Retina (tissue), 1 donor: ENCODE results near the gene TLX3.
"Not testable (repeated sequence)": the region's sequence is repeated elsewhere in the genome, so short reads cannot be mapped to it uniquely, and the experiment has no call there.

Experiments used
- DNase-seq: peaks from one replicate; pipeline ENCODE4 v3.0.0-alpha.2; 2016

The TLX3 gene

DNA sequence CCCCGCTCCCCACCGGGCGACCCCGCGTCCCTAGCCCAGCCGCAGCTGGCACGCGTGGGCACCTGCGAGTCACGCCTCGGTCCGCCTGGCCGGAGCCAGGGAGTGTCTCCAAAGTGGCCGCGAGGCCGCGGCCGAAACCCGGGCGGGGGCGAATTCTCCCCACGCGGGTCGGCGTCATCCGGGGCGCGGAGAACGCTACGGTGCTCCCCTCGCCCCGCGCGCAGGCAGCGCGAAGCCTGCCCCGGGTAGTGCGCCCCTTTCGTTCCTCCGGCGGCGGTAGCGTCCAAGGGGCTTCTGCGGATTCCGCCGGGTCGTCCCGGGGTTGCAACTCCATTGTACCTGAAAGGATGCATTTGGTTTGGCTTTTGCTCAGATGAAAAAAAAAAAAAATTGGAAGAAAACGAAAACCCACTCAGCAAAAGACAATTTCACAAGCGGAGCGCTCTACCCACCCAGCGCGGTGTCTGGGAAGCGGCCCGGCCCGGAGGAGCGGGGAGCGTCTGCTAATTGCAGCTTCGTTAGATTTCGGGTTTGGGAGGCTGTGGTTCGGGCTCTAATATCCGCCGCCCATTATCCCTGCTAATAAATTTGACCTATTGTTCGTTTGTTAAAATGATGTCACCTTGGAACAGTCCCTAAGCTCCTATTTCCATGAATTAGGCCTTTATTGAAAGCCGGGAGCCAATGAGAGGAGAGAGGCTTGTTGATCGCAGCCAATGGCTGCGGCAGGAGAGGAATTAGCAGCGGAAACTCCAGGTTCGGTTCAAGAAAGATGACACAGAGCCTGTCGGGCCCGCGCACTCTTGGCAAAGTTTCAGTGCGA is at the start of gene TLX3:
TSS of gene TLX3 (plus strand) at position 796 of the 823 bp plus-strand sequence. CDS start 118 bp downstream, outside the sequence.
- DNase-seq = peak; percentile 82

DNA sequence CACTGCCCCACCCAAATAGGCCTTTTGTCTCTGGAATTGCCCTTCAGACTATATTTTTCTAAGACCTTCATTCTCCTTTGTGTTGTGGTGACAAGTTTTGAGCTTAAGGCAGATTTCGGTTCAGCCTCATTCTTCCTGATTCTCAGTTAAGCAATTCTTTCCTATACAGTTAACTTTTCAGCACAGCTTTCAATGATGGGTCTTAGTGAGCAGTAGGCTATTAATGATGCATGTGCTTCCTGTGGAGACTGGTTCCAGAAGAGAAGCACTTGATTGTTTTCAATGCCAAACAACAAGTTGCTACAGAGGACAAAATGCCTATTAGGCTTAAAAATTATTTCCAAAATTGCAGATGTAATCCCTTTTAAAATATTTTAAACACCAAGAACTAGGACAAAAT is 47.7 kb upstream of the TLX3 start:
- no peak for DNase-seq

DNA sequence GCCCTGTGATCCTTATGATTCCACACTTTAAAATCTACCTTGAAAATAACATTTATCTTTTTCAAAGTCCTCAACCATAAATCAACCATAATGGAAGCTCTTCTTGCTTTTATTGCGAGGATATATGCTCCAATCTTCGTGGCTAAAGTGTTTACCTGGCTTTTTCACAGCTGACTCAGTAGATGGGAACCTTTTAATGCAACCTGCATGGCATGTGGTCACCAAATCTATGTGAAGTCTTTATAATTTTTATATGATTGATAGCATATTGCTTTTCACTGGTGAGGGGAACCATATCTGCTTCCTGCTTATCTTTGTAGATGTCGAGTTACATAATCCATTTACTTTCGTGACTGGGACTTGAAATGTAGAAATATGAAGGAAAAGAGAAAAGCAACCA is 47.1 kb upstream of the TLX3 start:
- no peak for DNase-seq

DNA sequence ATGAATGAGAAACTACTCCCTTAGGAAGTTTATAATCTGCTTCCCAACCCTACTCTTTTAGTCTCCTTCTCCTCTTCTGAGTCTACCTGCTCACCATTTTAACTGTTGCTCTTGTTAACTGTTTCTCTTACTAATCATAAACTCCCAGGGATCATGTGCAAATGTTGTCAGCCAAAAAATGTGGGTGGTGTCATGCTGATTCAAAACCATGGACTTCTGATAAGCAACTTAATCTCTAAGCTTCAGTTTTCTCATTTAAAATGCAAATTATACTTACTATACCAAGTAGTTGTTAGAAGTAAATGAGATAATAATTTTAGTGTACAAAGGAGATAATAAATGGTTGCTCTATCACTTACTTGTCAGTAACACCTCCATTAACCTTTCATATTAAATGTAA is 45.9 kb upstream of the TLX3 start:
- DNase-seq = no peak

DNA sequence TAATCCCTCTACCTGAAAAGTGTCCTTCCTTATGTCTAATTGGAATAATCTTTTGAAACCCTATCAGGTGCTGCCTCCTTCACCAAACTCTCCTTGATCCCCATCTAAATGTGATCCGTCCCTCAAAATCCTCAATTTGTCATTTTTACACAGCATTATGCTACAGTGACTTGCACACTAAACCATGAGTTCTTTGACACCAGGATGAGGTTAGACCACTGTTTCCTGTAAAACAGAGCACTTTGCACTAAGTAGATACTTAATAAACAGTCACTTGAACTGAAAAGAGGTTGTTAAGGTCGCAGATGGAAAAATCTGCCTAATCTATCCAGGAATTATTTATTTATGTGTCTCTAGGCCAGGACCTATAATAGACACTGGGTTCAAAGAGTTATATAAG is 44.2 kb upstream of the TLX3 start:
- DNase-seq = no peak

DNA sequence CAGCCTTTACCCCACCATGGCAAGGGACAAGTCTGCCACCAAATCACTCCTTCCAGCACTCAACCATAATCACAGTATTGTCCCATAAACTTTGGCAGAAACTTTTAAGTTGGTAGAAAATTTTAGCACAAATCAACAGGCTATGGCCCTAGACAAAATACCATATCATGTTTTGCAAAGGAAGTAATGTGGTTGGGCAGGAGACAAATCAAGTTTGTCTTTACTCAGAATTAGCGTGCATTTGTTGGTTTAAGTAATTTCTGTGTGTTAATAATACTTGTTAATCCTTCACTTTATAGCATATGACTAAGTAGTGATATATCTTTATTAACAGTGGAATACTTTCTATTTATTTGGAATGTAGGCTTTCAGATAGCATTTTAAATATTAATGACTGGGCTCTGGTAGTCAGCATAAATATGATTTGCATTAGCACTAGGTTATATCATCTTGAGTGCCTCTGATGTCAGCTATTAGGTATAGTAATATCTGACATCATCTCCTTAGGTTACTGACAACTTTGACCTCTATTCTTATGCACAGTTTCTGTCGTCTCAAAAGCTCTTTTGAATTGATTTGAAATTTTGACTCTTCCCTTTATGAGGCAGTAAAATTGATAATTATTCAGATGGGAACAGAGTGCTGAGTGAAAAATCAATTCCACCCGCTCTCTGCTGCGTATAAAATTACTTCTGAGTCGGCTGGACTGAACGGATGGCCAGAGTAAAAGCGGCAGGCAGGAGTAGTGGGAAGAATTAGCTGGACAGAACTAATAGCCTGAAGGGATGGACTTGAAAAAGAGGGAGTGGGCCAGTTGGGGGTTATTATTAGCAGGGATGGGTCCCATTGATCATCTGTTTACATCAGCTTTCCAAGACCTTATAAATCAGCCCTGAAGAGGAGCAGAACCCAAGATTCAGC is 40.1 kb upstream of the TLX3 start:
- peak; percentile 23 for DNase-seq

DNA sequence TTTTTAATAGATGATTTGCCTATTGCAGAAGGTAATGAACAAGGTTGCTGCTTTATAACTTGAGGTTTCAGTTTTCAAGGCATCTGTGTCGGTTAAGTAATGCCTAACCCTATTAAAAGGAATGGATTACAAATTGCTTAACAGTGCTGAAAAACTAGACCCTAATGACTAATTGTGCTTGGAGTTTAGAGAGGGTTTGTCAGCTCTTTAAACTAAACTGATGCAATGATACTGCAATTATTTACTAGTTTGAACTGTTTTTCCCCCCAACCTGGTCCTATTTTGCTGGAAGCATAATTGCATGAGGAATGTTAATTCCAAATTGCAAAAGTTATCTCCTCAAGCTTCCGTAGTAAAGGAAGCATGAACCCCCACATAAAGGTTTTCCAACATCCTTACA is 39.3 kb upstream of the TLX3 start:
- no peak for DNase-seq

DNA sequence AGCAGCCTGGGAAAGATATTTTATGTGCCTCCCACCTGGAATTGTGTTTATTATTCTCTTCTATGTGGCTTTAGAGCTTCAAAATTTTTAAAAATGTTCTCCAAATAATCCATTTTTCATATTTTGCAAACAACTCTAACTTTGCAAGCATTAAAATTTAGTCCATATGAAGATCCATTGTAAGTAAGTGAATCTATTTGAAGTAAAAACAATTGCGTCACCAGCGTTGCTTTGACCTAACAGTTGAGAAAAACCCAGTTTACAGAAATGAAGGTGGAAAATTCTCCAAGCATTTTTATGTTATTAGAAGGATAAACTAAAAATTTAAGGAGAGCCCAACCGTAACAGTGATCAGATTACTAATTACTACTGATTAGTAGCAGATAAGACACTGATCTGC is 38.9 kb upstream of the TLX3 start:
- DNase-seq = no peak

DNA sequence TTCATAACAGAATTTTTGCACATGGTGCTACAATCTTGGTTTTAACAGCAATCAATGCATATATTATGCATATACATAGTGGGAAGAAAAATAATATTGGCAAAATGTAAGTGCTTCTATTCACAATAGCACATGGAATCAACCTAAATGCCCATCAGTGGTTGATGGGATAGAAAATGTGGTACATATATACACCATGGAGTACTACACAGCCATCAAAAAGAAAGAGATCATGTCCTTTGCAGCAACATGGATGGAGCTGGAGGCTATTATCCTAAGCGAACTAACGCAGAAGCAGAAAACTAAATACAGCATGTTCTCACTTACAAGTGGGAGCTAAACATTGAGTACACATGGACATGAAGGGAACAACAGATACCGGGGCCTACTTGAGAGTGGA is 37.2 kb upstream of the TLX3 start:
- DNase-seq = no peak

DNA sequence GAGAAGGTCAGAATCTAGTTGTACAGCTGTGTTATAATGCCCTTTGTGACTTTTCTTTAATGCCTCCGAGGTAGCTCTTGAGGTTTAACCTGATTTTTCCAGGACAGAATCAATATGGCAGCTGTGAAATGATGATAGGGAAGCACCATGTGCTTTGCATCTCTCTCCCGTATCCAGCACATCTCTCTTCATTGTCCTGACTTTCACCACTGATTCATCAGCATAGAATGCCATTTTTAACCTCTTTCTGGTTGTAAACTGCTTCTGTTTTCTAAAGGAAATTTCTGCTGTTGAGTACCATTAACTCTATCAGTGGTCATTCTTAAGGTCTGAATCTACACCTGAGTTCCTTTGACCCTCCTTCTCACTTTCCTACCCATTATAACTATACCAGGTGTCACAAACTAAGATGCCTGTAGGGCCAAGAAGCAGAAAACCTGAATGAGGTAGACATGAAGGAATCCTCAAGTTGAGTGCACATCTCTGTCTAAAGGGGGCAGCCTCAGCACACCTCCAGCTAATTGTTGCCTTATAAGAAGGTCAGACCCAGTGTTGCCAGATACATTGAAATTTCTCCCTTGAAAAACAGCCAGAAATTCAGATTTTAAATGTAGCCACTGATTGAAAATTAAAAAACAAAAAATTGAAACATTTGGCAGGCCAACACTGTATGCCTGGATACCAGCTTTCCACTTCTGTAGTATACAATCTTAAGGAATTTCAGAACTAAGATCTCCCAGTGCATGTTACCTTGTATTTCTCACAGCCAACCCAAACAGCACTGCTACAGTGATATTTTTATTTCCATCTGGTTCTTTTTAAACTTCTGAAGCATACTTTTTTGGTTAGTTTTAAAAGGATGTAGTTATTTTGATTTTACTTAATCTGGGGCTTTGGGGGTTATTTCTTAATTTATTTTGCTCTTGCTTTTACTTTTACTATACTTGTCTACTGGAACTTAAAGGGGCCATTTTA is 35.8 kb upstream of the TLX3 start:
- DNase-seq = no peak

DNA sequence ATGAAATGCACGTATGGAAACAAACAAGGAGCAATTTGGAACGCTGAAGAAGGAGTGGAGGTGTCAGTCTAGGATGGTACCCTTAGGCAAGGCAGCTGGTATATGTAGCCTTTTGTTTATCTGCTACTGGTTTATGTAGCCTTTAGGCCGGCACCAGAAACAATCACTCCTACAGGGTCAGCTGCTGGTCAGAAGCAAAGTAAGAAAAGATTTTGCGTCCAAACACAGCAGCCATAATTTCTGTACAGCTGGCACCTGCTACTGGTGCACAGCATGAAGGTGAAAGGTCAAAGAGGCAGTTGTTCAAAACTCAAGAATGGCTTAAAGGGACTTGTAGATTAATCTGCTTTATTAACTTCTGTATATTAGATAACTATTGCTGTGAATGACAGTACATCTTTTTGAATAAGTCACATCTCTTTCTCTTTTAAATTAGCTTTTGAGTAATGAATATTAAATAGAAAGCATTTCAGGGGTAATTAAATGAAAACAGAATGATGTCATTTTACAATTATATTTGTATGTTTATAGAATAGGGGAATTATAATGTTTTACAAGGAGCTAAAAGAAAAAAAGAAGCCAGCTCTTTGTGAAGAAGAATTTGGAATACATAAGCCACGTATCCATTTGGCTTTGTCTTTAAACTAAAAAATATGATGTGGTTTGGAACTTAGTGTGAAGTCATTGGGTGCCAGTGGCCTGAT is 33.1 kb upstream of the TLX3 start:
- DNase-seq = peak; percentile 34

DNA sequence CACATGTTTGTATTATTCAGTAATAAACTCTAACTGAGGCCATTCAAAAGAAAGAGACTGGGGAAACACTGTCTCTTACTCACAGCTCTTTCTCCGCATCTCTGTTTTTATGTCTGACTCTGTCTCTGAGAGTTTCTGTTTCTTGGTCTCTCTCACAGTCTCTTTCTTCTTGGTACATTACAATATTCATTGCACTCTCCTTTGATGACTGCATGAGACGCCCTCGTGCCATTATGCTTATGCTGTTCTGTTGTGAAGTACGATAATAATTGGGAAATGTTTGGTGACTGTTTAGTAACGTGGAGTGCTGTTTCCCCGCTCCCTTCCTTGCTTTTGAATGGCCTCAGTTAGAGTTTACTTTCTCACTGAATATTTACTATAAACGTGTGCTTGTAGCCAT is 25.3 kb upstream of the TLX3 start:
- no peak for DNase-seq

DNA sequence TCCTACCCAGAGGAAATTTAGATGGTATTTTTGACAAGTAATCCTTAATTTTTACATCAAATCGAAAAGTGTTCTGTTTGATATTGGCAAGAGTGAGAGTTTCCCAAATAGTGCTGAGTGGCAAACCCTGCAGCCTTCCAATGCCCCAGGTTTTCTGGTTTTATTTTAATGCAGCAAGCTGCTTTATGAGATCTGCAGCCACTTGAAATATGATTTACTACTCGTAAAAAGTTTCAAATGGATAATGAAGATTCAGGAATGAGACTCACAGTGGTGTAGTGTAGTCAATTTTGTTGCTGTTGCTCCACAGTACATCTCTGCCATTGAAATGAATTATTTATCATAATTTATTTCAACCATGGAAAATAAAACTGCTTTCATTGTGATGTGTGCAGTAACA is 23.6 kb upstream of the TLX3 start:
- no peak for DNase-seq

DNA sequence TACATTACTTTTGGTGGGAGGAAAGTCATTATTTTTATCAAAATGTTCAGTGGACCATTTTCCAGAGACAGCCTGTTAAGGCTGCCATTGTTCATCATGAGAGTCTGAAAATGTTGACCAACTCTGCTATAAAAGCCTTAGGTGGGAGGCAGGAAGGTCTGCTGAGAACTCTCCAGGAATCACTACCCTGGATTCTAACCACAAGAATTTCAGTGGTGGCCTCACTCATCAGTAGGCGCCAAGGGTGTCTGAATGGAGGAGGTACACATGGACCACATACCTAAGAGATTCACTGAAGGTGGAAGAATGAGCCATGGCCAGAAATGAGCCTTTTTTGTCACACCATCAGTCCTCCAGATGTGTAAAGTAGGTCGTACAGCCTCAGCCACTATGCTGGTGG is 21.0 kb upstream of the TLX3 start:
- DNase-seq = no peak

DNA sequence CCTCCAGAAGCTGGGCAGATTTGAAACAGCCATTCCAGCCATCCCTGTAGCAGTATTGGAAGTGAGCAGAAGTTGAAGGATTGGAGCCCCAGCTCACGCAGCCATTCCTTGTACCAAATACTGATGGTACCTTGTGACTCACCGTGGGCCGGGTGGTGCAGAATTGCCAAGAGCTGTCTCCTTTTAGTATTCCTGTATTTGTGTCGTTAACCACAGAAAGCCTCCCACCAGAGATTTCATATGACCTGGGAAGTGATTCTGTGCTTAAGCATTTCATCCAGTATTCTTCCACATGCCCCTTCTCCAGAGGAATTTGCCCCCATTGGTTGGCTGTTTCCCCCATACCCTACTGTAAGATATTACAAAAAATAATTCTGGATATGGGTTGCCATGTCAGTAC is 17.7 kb upstream of the TLX3 start:
- DNase-seq = no peak

DNA sequence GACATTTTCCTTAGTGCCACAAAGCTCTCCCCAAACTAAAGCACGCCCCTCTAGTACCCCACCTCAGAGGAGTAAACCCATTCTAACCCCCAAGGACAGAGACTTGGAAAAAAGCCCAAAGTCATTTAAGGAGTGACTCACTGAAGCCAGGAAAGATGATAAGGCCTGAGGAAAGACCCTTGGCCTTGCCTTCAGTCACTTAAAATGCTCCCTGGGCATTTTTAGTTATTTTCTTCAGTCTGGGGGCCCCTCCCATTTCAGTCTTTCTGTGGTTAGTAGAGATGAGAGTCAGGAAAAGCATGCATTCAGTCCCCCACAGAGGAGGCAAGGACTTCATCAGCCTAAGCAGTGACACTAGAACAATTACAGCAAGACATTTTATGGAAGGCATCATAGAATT is 13.7 kb upstream of the TLX3 start:
- no peak for DNase-seq

DNA sequence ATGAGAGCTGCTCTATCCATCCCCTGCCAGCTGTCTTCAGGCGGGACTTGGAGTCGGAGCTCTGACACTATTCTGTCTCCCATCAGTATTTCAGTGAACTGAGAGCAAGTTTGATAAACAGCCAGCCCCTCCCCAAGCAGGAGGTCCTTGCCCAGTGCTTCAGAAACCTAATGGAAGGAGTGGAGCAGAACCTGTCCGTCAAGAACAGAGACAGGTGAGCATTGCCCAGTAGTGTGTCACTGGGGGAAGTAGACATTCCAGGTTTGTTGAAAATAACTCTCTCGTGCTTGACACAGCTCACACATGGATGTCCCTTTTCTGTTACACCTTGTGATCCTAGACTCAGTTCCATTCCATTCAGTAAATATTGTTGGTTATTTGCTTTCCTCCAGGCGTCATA is 13.2 kb upstream of the TLX3 start:
- no peak for DNase-seq

DNA sequence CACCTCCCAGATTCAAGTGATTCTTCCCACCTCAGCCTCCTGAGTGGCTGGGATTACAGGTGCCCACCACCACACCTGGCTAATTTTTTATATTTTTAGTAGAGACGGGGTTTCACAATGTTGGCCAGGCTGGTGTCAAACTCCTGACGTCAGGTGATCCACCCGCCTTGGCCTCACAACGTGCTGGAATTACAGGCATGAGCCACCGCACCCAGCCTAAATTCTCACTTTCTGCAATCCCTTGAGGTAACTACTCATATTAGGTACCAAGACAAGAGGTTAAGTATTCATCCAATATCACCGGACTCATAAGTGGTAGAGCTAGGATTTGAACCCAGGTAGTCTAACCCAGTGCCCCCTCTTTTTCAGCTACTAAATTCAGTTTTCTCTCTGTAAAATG is 11.1 kb upstream of the TLX3 start:
- DNase-seq = not testable (repeated sequence)

DNA sequence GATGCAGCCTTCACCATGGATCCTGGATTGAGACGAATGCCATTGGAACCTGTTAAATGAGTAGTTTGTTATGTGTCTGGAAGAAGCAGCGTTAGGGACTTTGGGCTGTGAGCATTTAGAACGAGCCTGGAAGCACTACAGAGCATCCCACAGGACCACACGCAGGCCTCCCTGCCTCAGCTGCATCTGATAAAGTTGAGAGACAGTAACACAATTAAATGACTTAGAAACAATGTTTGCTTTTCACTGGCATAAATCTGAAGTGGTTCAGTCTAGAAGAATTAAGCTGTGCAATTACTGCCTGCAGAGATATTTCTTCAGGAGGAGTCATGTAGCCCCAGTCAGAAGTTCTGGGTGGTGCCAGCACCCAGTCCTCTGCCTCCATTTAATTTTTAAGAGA is 9.8 kb upstream of the TLX3 start:
- DNase-seq = no peak

DNA sequence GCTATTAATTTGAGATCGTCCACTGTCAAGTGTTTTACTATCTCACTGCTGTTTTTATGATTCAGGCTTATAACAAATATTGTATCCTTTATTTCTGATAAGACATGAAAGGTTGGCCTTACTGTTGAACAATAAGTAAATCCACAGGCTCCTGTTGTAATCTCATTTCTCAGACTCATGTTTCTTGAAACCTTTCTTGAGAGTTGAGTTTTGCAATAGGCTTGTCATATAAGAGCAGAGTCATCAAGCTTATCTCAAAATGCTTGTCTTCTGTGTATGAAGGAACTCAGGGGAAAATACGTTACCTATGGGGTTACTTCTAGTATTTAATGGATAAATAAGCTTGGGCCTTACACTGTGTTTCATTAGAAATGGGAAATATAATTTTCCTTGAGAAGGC is 9.2 kb upstream of the TLX3 start:
- no peak for DNase-seq

DNA sequence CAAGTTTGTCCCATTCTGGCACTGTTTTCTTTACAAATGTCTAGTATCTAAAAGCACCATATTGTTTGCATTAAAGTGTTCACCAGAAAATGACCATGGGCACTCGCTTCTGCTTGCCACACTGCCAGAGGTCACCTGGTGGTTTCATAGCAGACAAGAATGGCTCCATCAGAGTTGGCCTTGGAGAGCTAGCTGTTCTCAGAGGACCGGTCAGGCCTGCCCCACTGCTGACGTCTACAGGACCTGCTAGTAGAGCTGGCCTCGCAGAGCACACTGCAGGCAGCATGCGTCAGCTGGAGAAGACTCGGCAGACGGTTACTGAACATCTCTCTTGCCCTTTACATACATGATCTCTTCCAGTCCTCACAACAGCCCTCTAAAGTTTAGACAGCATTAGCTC is 8.7 kb upstream of the TLX3 start:
- no peak for DNase-seq

DNA sequence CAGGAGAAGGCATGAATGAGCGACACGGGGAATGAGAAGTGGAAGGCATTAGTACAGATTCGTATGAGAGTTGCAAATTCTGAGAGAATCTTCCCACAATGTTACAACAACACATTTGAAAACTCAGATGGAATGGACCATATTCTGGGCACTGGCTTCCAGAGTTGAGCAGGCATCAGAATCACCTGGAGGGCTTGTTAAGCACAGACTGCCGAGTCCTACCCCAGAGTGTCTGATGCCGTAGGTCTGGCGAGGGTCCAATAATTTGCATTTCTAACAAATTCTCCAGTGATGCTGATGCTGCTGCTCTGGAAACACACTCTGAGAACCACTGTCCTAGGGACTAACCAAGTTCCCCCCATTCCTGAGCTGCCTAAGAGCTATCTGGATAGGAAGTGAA is 2.9 kb upstream of the TLX3 start:
- peak; percentile 34 for DNase-seq
